GM18499 (cell line): Measurements from ENCODE around the gene HOXA4.

Experiments
- ATAC-seq: cut with Tn5 transposase; IDR thresholded peaks from one replicate; pipeline ENCODE4 v1.9.1; 2021; ENCODE audit warnings: moderate number of reproducible peaks; ENCODE audit not compliant: insufficient read depth, unreplicated experiment

Gene HOXA4

DNA sequence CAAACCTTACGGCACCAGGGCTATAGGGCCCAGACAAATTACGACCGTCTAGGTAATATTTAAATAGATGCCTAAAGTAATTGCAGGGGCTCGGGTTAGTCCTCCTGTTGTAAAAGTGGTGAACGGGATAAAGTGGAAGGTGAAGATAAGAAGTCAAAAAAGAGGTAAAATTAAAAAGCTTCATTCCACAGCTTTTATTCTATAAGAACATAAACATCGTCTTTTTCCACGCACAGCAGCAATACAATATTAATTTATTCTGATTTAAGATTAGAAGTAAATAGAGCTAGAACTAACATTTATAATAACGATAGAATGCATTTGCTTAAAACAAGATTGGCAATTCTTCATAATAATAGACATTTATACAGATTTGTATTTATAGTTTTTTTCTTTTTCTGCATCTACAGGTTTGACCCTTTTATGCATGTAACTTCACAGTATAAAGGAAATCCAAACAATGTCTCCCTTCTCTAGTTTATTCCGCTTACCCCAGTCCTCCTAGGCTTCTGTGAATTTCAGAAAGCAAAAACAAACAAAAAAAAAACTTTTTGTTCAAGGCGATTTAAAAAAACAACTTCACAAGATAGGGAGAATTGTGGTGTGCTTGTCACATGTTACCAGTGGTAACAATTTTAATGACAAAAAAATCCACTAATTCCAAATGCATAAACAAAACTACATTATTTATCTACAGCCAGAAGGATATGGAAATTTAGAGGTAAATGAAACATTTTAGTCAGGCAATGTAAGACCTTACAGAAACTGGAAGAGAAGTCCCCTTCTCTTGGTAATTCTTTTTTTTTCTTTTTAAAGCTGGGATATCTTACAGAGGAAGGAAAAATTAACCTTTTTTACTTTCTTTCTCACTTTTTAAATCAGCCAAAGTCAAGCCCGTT is 40.1 kb upstream of the HOXA4 start:
- no peak for ATAC-seq

DNA sequence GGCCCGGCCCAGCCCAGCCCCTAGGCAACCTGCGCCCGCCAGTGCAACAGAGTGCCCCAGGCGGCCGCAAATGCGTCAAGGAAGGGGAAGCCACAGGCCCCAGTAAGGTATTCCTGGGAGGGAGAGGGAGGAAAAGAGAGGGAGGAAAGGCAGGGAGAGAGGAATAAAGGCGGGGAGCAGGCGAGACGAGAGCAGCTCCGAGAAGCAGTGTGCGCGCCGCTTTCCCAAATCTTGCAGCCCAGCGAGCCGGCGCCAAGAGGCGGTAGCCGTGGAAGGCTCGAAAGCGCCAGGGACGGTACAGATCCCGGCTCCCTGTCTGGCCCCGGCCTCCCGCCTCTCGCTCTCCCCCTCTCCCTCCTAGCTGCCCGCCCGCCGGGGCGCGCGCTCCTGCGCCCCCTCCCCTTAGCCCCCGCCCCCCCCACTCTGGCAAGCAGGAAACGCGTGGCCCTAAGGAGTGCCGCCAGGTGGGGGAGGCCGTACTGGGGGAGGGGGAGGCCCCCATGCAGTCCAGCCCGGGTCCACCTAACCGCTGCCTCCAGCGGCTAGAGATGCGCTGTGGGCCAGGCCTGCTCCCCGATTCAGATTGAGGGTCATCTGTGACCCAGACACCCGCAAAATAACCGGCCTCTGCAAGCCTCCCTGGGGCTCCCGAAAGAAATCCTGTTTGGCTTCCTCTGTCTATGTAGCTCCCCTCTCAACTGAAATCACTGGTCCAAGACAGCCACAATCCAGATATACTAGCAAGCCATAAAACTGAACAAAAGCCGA is 39.3 kb upstream of the HOXA4 start:
- no peak for ATAC-seq

DNA sequence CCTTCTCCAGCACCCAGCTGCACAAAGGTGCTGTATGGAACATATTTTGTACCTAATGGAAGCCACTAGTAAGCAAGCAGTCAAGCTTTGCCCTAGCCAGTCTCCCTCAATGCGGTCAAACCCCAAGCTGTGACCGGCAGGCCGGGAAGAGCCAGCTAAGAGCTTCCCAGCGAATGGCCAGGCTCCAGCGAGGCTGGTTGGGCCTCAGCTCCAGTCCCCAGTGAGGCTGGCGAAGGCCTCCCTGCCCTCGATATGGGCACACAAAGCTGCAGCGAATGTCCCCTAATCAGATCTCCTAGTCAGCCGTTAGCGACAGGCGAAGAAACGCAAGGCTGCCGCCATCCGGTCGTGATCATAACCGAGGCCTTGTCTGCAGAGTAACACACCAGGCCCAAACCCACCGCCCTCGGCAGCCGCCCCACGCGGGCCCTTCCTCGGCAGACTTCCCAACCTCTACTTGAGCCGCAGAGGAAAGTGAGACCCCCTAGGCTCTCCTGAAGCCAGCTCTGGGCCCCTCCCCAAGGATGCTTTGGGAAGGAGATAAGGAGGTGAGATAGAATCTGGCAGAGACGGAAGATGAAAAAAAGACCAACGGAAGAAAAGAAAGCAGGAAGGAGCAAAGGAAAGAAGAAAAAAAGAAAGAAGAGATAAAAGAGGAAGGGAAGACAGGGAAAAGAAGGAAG is 37.8 kb upstream of the HOXA4 start:
- no peak for ATAC-seq

DNA sequence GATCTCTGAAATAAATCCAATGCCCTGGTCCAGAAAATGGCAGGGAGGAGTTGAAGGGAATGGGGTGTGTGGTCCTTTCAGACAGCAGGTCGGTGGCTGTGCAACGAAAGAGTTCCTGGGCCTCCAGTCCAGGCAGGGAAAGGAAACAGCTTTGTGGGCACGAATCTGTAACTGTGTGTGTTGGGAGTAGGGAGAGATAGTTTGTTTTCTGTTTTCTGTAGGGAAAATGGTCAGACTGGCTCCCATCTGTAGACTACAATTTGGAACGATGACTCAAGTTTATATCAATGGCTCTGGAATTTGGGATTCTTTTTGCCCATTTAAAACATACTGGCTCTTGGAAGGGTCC is 37.3 kb upstream of the HOXA4 start:
- no peak for ATAC-seq

DNA sequence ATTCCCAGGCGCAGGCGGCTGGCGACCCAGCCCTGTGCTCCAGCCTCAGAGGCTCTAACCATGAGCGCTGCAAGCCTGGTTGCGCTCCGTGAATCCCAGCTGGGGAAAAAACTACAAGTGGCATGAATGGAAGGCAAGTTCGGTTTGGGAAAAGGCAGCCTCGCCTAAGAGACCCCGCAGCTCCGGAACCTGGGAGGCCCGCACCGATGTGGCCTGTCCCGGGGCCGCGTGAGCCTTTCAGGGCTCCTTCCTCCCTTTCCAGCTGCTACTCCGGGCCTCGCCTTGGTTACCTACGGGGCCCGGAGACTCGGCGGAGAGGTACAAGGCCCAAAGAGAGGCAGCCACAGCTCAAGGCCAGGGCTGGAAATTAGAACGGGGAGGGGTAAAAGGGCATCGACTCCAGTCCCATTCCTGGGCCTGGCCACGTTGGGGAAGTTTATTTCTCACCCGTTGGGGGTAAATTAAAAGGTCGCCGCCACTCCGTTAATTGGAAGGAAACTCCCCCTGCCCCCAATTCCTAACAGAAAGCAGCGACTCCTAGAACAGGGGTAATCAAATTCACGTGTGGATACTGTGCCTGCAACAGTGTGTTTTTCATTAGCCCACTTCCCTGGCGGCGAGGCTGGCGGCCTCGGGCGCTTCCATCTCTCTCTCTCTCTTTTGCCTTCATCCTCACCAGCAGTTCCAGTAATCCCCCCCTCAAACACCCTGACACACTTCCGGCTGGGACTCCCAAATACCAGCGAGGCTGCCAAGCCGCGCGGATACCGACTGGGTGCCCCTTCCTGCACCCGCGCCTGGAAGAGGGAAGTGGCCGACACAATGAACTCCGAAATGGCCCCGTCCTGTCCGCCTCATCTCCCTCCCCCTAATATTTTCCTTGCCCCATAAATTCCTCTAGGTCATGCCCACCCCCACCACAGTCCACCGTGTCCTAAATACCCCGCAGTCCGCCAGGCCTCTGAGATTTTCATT is 36.3 kb upstream of the HOXA4 start:
- ATAC-seq = no peak

DNA sequence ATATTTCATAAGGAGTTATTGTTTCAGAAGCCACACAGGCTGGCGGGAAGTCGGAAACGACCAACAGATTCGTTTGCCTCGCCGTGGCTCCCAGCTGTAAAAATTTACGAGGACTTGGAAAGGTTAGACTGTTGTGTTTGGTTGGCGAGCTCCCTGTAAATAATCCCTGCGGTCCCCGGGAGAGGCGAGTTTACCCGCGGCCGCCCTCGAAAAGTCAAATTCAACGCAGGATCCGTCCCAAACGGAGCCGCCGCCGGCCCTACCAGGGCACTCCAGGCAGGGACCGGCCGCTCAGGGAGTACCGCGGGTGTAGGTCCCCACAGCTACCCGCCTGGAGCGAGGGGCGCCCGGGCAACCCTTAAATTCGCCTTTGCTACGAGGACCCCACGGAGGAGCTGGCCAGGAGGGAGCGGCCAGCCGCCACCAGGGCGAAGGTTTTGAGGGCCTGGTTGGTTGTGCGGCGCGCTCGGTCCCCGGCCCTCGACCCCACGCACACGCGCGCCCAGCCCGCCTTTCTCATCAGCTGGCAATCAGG is 35.5 kb upstream of the HOXA4 start:
- no peak for ATAC-seq

DNA sequence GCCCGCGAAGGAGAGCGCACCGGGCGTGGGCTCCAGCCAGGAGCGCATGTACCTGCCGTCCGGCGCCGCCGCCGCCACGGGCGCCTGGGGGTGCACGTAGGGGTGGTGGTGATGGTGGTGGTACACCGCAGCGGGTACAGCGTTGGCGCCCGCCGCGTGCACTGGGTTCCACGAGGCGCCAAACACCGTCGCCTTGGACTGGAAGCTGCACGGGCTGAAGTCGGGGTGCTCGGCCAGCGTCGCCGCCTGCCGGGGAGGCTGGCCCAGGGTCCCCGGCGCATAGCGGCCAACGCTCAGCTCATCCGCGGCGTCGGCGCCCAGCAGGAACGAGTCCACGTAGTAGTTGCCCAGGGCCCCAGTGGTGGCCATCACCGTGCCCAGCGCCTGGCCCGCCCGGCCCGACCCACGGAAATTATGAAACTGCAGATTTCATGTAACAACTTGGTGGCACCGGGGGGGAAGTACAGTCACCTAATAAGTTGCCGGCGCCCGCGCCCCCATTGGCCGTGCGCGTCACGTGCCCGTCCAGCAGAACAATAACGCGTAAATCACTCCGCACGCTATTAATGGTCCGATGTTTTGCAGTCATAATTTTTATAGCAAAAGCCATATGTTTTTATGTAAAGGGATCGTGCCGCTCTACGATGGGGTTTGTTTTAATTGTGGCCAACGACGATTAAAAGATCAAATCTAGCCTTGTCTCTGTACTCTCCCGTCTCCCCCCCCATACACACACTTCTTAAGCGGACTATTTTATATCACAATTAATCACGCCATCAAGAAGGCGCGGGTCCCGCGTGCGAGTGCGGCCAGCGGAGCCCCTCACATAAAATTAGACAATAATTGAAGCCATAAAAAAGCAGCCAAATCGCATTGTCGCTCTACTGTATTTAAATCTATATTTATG is 34.8 kb upstream of the HOXA4 start, which contains the start of gene HOXA9:
TSS of gene HOXA9 (minus strand) at position 449 of the 907 bp plus-strand sequence. CDS start at position 369, 80 bp downstream.
- ATAC-seq = no peak

DNA sequence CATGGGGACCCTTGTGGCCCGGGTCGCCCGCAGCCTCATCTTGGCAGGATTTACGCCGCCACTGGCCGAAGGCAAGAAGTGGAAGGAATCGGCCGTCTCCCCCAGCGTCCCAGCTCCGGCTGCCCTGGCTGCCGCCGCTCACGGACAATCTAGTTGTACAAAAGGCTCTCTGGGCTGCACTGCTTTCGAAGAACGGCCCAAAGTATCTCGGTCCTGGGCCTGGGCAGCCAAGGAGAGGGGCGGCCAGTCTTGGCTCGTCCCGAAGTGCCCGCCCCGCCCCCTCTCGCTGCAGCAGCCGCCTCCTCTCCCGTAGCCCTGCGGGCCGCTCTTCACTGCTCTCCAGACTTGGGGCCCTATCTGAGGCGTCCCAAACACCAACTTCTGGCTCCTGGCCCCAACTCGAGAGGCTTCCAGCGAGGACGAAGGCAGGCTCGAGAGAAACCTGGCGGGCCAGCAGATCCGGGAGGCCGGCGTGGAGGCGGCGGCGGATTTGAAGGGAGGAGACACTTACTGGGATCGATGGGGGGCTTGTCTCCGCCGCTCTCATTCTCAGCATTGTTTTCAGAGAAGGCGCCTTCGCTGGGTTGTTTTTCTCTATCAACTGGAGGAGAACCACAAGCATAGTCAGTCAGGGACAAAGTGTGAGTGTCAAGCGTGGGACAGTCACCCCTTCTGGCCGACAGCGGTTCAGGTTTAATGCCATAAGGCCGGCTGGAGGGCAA is 34.0 kb upstream of the HOXA4 start:
- no peak for ATAC-seq

DNA sequence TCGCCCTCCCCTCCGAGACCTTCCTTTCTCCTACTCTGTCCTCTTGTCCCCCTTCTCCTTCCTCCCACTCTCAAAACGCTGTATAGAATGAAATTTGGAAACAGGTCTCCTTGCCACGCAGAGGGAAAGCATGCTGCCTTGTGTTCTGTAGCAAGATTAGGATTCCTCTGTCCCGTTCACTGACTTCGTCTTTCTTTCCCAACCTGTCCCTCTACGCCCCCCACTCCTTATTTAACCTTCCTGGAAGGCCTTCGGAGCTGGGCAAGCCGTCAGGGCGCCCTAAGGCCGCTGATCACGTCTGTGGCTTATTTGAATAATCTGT is 33.4 kb upstream of the HOXA4 start:
- ATAC-seq = no peak

DNA sequence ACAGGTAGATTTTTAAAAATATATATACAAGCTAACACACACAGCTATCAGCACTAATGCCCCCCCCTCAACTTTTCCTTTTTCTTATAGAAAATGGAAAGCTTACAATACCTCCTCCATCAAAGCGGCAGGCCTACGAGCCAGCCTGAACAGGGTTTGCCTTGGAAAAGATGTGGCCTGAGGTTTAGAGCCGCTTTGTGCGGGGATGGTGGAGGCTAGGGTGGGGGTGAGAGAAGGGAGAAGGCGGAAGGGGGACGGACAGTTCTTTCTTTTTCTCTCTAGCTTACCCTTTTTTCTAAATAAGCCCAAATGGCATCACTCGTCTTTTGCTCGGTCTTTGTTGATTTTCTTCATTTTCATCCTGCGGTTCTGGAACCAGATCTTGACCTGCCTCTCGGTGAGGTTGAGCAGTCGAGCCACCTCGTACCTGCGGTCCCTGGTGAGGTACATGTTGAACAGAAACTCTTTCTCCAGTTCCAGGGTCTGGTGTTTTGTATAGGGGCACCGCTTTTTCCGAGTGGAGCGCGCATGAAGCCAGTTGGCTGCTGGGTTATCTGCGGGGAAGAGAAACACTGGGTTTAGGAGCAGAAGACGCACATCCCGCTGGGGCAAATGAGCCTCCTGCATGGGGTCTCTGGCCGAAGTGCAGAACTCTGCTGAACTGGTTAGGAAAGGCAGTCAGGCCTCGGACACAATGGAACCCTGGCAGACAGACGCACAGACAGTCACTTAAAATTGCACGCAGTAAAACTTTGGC is 32.9 kb upstream of the HOXA4 start:
- ATAC-seq = no peak

DNA sequence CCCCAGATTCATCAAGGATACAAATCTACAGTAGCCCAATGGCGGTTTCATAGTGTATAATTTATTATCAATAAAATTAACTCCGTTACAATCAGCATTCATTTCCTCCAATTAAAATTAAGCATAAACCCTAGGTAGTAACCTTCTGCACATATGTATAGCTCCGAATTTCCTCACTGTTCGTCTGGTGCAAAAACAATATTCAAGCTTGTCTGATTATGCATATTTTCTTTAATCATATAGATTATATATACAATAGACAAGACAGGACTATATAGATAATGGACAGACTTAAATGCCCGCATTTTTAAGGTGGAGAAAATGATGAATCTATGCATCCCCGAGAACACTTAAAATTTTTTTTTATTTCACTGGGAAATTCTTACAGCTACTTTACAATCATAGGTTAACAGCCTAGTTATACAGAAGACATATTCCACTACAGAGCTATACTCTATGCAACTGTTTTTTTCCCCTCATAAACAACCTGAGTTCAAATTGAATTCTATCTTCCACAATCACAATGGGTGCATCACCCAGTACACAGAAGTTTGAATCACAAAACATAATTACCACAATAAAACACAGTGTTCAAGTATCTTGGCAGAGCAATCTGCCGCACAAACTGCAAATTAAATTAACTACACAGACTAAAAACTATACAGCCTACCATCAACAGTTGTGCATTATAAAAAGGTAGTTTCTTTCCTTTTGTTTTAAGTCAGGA is 32.2 kb upstream of the HOXA4 start:
- ATAC-seq = no peak

DNA sequence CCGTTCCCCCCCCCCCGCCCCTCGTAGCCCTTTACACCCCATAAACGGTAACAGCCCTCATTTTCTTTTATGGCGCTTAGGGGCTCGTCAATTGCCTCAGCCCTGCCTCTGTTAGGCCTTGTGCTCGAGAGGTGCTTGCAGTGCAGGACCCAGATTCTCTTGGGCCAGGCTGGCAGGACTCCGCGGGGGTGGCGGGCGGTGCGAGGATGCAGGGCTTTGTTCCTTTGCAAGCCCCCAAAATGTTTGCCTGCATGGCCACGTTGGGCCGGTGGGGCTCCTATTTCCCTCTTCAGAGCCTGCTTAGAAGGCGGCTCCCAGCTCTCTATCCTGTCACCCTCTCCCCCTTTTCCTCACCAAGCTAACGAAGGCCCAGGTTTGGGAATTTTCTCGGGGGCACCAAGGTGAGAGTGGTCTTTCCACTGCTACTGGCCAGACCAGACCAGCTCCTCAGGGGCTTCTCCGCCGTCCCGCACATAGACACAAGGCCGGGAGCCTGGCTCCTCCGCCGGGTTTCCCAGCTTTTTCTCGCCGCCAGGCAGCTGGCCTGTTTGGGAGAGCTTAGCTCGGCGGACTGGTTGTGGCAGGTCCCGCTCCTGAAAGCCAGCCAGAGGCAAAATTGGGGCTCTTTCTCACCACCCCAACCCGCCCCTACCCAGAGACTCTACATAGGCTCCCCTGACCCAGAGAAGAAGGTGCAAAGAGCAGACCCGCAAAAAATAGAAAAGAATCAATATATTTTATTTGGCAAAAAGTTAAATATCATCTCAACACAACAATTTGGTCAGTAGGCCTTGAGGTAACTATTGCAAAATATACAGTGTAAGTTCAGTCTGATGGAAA is 31.4 kb upstream of the HOXA4 start:
- no peak for ATAC-seq

DNA sequence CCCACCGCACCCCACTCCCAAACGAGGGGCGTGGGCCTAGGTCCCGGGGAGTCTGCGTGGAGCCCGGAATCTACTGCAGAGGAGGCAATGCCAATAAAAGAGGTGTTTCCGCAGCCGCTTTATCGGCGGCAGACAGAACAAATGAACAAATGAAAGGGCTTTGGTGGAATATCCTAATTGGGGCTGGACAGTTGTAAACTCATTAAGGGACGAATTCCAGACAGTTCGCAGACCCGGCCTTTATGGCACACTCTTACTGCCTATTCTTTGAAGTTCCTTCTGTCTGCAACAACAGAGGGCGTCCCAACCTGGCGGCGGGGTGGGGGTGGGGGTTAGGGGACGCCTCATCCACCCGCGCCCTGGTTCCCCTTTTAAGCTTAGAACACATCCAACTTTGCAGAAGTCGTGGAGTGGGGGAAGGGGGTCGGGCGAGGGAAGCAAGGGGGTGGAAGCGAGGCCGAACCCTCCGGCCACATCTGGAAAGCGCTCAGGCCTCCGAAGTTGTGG is 30.7 kb upstream of the HOXA4 start:
- ATAC-seq = no peak

DNA sequence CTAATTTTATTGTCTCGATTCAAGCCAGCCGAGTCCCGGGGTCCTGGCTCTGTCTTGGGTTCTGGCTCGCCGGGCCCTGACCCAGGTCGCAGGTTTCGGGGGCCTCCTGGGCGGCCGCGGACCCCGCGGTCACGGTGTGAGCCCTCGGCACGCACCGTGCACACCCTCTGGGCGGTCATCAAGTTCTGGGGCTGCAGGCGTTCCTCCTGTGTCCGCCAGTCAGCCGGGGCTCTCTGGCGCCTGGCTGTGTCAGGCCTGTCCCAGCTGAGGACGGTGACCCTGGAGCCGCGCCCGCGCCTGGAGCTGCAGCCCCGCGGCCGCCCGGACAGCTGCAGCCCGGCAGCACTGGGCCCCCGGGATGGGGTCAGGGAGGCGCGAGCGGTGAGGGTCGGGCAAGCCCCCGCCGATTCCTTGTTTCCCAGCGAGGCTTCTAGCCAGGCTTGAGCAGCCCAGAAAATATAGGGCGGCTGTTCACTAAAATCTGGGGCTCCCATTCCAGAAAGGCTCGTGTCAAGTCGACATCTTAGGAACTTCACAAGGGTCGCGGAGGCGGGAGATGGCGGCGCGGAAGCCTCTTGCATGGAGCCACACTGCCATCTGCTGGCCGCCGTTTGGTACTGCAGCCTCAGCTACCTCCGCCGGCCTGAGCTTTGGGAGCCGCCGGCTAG is 30.1 kb upstream of the HOXA4 start:
- no peak for ATAC-seq

DNA sequence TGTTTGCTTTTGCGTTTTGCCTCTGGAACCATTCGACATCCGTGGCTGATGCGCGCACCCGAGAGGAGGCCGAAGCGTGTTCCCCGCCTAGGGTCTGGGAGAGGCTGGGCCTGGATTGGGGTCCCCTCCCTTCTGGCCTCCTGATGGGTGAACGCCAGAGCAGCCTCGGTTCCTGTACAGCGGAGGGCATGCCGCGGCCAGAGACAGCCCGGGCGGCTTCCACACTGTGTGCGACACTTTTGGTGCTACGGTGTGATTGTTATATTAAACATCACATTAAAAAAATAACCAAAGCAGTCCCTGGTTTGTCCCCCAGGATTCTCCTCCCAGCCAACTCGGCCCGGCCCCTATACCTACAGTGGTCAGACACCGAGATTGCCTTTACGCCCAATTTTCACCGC is 29.6 kb upstream of the HOXA4 start:
- ATAC-seq = no peak
